ENCODE data around the gene GPM6B.

Gene GPM6B

GRCh38 chrX:13764281-13764680 lies 52.6 kb downstream of the GPM6B start:
- Histone ChIP-seq H2AK5ac (ENCODE audit: low read length) (no peak overlapping the region), H2BK120ac (ENCODE audit: insufficient read depth, low read length, poor library complexity) (no peak overlapping the region), H3K4me2 (ENCODE audit: low read length) (no peak overlapping the region), H4K91ac (ENCODE audit: low read depth, low read length) (no peak overlapping the region), H3K27ac (ENCODE audit: low read depth, low read length) (no peak overlapping the region), H3K36me3 (ENCODE audit: control insufficient read depth in 1 of 2, insufficient read depth in 2 of 2, low read length in 2 of 2) (peaks cover 21 to 33% of the 10 kb centered on the region in 2 experiments), H2AFZ (ENCODE audit: insufficient read depth, low read length, poor library complexity) (no peak overlapping the region), H3K9me3 (ENCODE audit: insufficient read depth, low read depth, low read length) (no peaks in the 10 kb centered on the region), H3K4me1 (ENCODE audit: control insufficient read depth in 1 of 2, insufficient read depth in 2 of 2, low read length in 2 of 2) (no peaks in the 10 kb centered on the region), H3K18ac (ENCODE audit: low read length) (no peak overlapping the region), H2BK5ac (ENCODE audit: low read depth, low read length, poor library complexity) (no peak overlapping the region), H4K12ac (ENCODE audit: low read depth, low read length) (no peak overlapping the region), H3K4me3 (ENCODE audit: low read depth, low read length) (no peak overlapping the region), H3K79me2 (ENCODE audit: control insufficient read depth, insufficient read depth, low read length, poor library complexity) (no peaks in the 10 kb centered on the region), H3K23ac (ENCODE audit: low read length) (no peak overlapping the region), H3K27me3 (ENCODE audit: insufficient read depth, low read length) (no peaks in the 10 kb centered on the region), H3K9ac (ENCODE audit: low read length) (no peak overlapping the region), H4K8ac (ENCODE audit: low read depth, low read length) (no peak overlapping the region), H3K4ac (ENCODE audit: low read depth, low read length) (no peak overlapping the region), H2BK12ac (ENCODE audit: low read length) (no peak overlapping the region), H3K14ac (ENCODE audit: low read length) (no peak overlapping the region), H3K79me1 (ENCODE audit: low read length) (no peaks in the 10 kb centered on the region)
- DNase-seq = no peak
- WGBS (ENCODE audit: extremely low coverage, insufficient coverage, insufficient read length) = no CpG with 5 or more reads among the region's 7 CpGs

GRCh38 chrX:13763489-13763888 lies 53.4 kb downstream of the GPM6B start:
- no peaks in the 10 kb centered on the region for H3K9me3 ChIP-seq (ENCODE audit: insufficient read depth, low read depth, low read length)
- no peak overlapping the region for H3K18ac ChIP-seq (ENCODE audit: low read length)
- no peak overlapping the region for H2AK5ac ChIP-seq (ENCODE audit: low read length)
- H3K23ac ChIP-seq (ENCODE audit: low read length) = no peak overlapping the region
- H3K79me2 ChIP-seq (ENCODE audit: control insufficient read depth, insufficient read depth, low read length, poor library complexity) = no peaks in the 10 kb centered on the region
- DNase-seq = no peak
- H3K14ac ChIP-seq (ENCODE audit: low read length) = no peak overlapping the region
- H3K27ac ChIP-seq (ENCODE audit: low read depth, low read length) = no peak overlapping the region
- H4K91ac ChIP-seq (ENCODE audit: low read depth, low read length) = no peak overlapping the region
- no peaks in the 10 kb centered on the region for H3K27me3 ChIP-seq (ENCODE audit: insufficient read depth, low read length)
- H4K12ac ChIP-seq (ENCODE audit: low read depth, low read length) = no peak overlapping the region
- no peak overlapping the region for H2AFZ ChIP-seq (ENCODE audit: insufficient read depth, low read length, poor library complexity)
- no peak overlapping the region for H4K8ac ChIP-seq (ENCODE audit: low read depth, low read length)
- H3K79me1 ChIP-seq (ENCODE audit: low read length) = no peaks in the 10 kb centered on the region
- H3K4me3 ChIP-seq (ENCODE audit: low read depth, low read length) = no peak overlapping the region
- peaks cover 22 to 35% of the 10 kb centered on the region in 2 experiments for H3K36me3 ChIP-seq (ENCODE audit: control insufficient read depth in 1 of 2, insufficient read depth in 2 of 2, low read length in 2 of 2)
- no peaks in the 10 kb centered on the region for H3K4me1 ChIP-seq (ENCODE audit: control insufficient read depth in 1 of 2, insufficient read depth in 2 of 2, low read length in 2 of 2)
- H2BK5ac ChIP-seq (ENCODE audit: low read depth, low read length, poor library complexity) = no peak overlapping the region
- no peak overlapping the region for H3K9ac ChIP-seq (ENCODE audit: low read length)
- no CpG with 5 or more reads among the region's 8 CpGs for WGBS (ENCODE audit: extremely low coverage, insufficient coverage, insufficient read length)
- no peak overlapping the region for H2BK12ac ChIP-seq (ENCODE audit: low read length)
- H3K4me2 ChIP-seq (ENCODE audit: low read length) = no peak overlapping the region
- no peak overlapping the region for H3K4ac ChIP-seq (ENCODE audit: low read depth, low read length)
- H2BK120ac ChIP-seq (ENCODE audit: insufficient read depth, low read length, poor library complexity) = no peak overlapping the region

GRCh38 chrX:13761606-13762414 lies 55.1 kb downstream of the GPM6B start:
- H3K18ac ChIP-seq (ENCODE audit: low read length) = no peak overlapping the region
- H3K4ac ChIP-seq (ENCODE audit: low read depth, low read length) = no peak overlapping the region
- no peak overlapping the region for H3K27ac ChIP-seq (ENCODE audit: low read depth, low read length)
- H2AK5ac ChIP-seq (ENCODE audit: low read length) = no peak overlapping the region
- no peak for DNase-seq
- no peaks in the 10 kb centered on the region for H3K79me1 ChIP-seq (ENCODE audit: low read length)
- H4K91ac ChIP-seq (ENCODE audit: low read depth, low read length) = no peak overlapping the region
- H4K12ac ChIP-seq (ENCODE audit: low read depth, low read length) = no peak overlapping the region
- no peaks in the 10 kb centered on the region for H3K27me3 ChIP-seq (ENCODE audit: insufficient read depth, low read length)
- no peak overlapping the region for H3K9ac ChIP-seq (ENCODE audit: low read length)
- H3K23ac ChIP-seq (ENCODE audit: low read length) = no peak overlapping the region
- no peaks in the 10 kb centered on the region for H3K9me3 ChIP-seq (ENCODE audit: insufficient read depth, low read depth, low read length)
- H3K14ac ChIP-seq (ENCODE audit: low read length) = no peak overlapping the region
- H4K8ac ChIP-seq (ENCODE audit: low read depth, low read length) = no peak overlapping the region
- no peak overlapping the region for H3K4me2 ChIP-seq (ENCODE audit: low read length)
- H3K79me2 ChIP-seq (ENCODE audit: control insufficient read depth, insufficient read depth, low read length, poor library complexity) = no peaks in the 10 kb centered on the region
- no peak overlapping the region for H2AFZ ChIP-seq (ENCODE audit: insufficient read depth, low read length, poor library complexity)
- no peak overlapping the region for H2BK5ac ChIP-seq (ENCODE audit: low read depth, low read length, poor library complexity)
- no peaks in the 10 kb centered on the region for H3K4me1 ChIP-seq (ENCODE audit: control insufficient read depth in 1 of 2, insufficient read depth in 2 of 2, low read length in 2 of 2)
- peaks cover 25 to 37% of the 10 kb centered on the region in 2 experiments for H3K36me3 ChIP-seq (ENCODE audit: control insufficient read depth in 1 of 2, insufficient read depth in 2 of 2, low read length in 2 of 2)
- H3K4me3 ChIP-seq (ENCODE audit: low read depth, low read length) = no peak overlapping the region
- no peak overlapping the region for H2BK12ac ChIP-seq (ENCODE audit: low read length)
- WGBS (ENCODE audit: extremely low coverage, insufficient coverage, insufficient read length) = no CpG with 5 or more reads among the region's 7 CpGs
- H2BK120ac ChIP-seq (ENCODE audit: insufficient read depth, low read length, poor library complexity) = no peak overlapping the region

- Histone ChIP-seq H3K14ac (ENCODE audit: low read length) (no peak overlapping the region), H3K18ac (ENCODE audit: low read length) (no peak overlapping the region), H3K36me3 (ENCODE audit: control insufficient read depth in 1 of 2, insufficient read depth in 2 of 2, low read length in 2 of 2) (peaks cover 22 to 29% of the 10 kb centered on the region in 2 experiments), H4K91ac (ENCODE audit: low read depth, low read length) (no peak overlapping the region), H3K79me2 (ENCODE audit: control insufficient read depth, insufficient read depth, low read length, poor library complexity) (no peaks in the 10 kb centered on the region), H3K9ac (ENCODE audit: low read length) (no peak overlapping the region), H2AFZ (ENCODE audit: insufficient read depth, low read length, poor library complexity) (no peak overlapping the region), H2BK120ac (ENCODE audit: insufficient read depth, low read length, poor library complexity) (no peak overlapping the region), H3K4me1 (ENCODE audit: control insufficient read depth in 1 of 2, insufficient read depth in 2 of 2, low read length in 2 of 2) (no peaks in the 10 kb centered on the region), H4K12ac (ENCODE audit: low read depth, low read length) (no peak overlapping the region), H3K9me3 (ENCODE audit: insufficient read depth, low read depth, low read length) (no peaks in the 10 kb centered on the region), H2AK5ac (ENCODE audit: low read length) (no peak overlapping the region), H2BK12ac (ENCODE audit: low read length) (no peak overlapping the region), H3K23ac (ENCODE audit: low read length) (no peak overlapping the region), H4K8ac (ENCODE audit: low read depth, low read length) (no peak overlapping the region), H3K4me2 (ENCODE audit: low read length) (no peak overlapping the region), H3K4me3 (ENCODE audit: low read depth, low read length) (no peak overlapping the region), H3K79me1 (ENCODE audit: low read length) (no peaks in the 10 kb centered on the region), H3K27me3 (ENCODE audit: insufficient read depth, low read length) (no peaks in the 10 kb centered on the region), H2BK5ac (ENCODE audit: low read depth, low read length, poor library complexity) (no peak overlapping the region), H3K4ac (ENCODE audit: low read depth, low read length) (no peak overlapping the region), H3K27ac (ENCODE audit: low read depth, low read length) (no peak overlapping the region)
- DNase-seq = no peak
- WGBS (ENCODE audit: extremely low coverage, insufficient coverage, insufficient read length) = no CpG with 5 or more reads among the region's 13 CpGs
Measured at GRCh38 chrX:13760426-13760825, 56.5 kb downstream of the GPM6B start.
